IPS DF 6.9 (cell line): Measurements from ENCODE around the gene PLD1.
"Not testable (repeated sequence)": the region's sequence is repeated elsewhere in the genome, so short reads cannot be mapped to it uniquely, and the experiment has no call there.

Source experiments
- DNase-seq: peaks from one replicate; pipeline ENCODE4 v3.0.0-alpha.2; 2013; ENCODE audit warnings: low read depth, low spot score
- H3K27ac ChIP-seq: one replicate; pipeline ENCODE4 v1.5.1; 2013; ENCODE audit warnings: low read length, control low read depth
- H3K27me3 ChIP-seq: 2 replicates; pipeline ENCODE4 v1.6.1; 2013; ENCODE audit warnings: mild to moderate bottlenecking, low read length; ENCODE audit not compliant: control insufficient read depth, insufficient read depth
- H3K36me3 ChIP-seq: 2 replicates; pipeline ENCODE4 v1.6.1; 2013; ENCODE audit warnings: low read length; ENCODE audit not compliant: control insufficient read depth, insufficient read depth
- H3K4me1 ChIP-seq: 2 replicates; pipeline ENCODE4 v1.6.1; 2013; ENCODE audit warnings: low read length; ENCODE audit not compliant: control insufficient read depth, insufficient read depth
- H3K4me3 ChIP-seq: 2 replicates; pipeline ENCODE4 v1.5.1; 2013; ENCODE audit warnings: mild to moderate bottlenecking, low read length
- H3K9me3 ChIP-seq: 2 replicates; pipeline ENCODE4 v1.6.1; 2013; ENCODE audit warnings: low read length, inconsistent platforms; ENCODE audit not compliant: control insufficient read depth, insufficient read depth
- WGBS: extraction: QIAGEN DNeasy Blood & Tissue Kit; methylation state at CpG from one replicate; pipeline ENCODE4 v1.1.7; 2013; ENCODE audit warnings: mixed read lengths, missing lambda C conversion rate; ENCODE audit not compliant: insufficient read length, insufficient coverage; 5-methylcytosine and 5-hydroxymethylcytosine counted together

Gene PLD1

DNA sequence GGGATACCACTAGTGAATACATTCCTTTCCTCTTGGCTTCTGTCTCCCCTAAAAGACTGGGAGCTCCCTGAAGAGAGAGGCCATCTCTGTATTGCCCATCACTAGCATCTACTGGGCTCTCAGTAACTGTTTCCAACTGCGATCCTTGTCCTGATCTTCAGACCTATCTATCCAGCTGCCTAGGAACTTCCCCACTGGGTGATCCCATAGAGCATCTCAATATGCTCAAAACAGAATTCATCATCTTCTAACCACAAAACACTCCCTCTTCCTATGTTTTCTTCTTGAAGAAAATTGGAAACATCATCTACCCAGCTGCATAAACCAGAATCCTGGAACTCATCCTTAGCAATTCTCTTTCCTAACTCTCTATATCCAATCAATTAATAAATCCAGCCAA lies 54.6 kb downstream of the PLD1 start:
- no peaks in the 10 kb centered on the region for H3K27me3 ChIP-seq
- DNase-seq, result no peak
- H3K4me1 ChIP-seq, result no peaks in the 10 kb centered on the region; the same call in 1 of the 2 replicates
- no peak overlapping the region for H3K4me3 ChIP-seq
- no CpG with 5 or more reads among the region's 1 CpG for WGBS
- H3K36me3 ChIP-seq, result no peaks in the 10 kb centered on the region
- no peaks in the 10 kb centered on the region for H3K9me3 ChIP-seq
- H3K27ac ChIP-seq, result no peak overlapping the region

DNA sequence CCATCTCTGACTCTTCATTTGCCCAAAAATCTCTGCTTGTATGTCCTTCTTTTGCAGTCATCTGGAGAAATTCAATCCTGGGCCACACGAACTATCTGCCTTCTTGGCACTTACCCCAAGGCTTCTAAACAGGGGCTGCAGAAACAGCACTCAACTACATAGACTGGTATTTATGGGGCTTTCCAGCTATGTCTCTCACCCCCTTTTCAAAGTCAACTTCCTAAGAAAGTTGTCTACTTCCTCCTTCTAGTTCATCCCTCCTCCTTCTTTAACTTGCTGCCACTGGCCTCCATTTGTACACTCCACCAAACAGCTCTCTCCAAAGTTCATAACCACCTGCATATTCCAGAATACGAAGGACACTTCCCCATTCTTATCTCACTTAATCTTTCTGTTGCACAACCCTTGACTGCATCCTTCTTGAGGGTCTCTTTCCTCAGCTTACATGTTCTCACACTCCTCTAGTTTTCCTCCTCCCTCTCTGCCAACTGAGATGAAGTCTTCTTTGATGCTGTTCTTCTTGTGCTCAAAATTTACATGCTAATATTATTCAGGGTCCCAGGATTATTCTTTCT lies 55.2 kb downstream of the PLD1 start:
- no peak overlapping the region for H3K27ac ChIP-seq
- no peak for DNase-seq
- no CpG with 5 or more reads among the region's 2 CpGs for WGBS
- H3K9me3 ChIP-seq, result no peaks in the 10 kb centered on the region
- H3K36me3 ChIP-seq, result no peaks in the 10 kb centered on the region
- no peak overlapping the region for H3K4me3 ChIP-seq
- no peaks in the 10 kb centered on the region for H3K4me1 ChIP-seq
- H3K27me3 ChIP-seq, result no peaks in the 10 kb centered on the region

DNA sequence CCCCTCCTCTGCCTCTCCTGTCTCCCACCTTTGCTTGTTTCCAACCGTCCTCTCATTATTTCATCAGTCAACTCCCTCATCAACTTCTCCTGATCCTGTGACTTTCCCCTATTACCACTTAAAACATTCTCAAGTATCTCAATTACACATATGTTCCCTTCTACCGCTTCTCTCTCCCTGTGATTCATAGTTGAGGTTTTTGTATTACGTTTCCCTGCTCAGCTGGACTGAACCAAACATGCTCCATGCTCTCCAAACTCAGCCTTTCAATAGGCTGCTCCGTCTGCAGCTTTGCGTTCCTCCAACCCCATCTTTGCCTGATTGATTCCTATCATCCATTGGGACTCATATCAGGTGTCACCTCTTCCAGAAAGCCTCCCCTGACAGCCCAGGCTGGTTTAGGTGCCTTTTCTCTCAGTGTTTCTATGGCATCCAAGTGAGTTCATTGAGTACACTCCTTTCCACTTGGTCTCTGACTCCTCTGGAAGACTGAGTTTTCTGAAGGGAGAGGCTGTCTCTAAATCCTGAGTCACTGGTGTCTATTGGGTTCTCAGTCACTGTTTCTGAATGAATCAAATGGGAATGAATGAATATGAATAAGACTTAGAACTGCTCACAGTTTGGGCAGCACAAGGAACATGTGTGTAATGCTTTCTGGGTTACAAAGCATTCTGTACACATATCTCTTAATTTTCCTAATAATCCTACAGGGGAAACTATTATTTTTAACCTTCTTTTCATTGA lies 56.4 kb downstream of the PLD1 start:
- Histone ChIP-seq H3K27me3 (no peaks in the 10 kb centered on the region), H3K27ac (no peak overlapping the region), H3K4me1 (no peaks in the 10 kb centered on the region), H3K9me3 (no peaks in the 10 kb centered on the region), H3K36me3 (no peaks in the 10 kb centered on the region), H3K4me3 (no peak overlapping the region)
- DNase-seq, result no peak
- WGBS, result 100% methylated on average over 1 of the region's 5 CpGs

DNA sequence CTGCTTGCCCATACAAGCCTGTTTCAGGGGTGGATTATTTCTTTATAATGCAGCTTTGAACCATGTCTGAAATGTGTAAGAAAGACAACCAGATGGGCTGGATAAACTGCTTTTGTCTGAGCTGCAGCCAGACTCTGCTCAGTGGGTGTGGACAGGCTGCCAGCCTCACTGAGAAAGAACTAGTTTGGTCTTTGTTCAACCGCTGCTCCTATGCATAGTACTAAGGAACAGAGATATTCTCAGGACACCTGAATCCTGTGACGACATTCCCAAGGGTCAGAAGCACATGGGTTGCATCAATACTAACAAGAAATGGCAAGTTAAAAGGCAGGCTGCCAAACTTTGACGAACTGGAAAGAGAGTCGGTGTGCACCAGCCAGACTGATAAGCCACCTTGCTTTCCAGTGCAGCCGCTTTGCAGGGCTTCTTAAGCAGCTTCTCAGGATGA lies 57.2 kb downstream of the PLD1 start:
- no peak overlapping the region for H3K27ac ChIP-seq
- no peaks in the 10 kb centered on the region for H3K9me3 ChIP-seq
- no peaks in the 10 kb centered on the region for H3K4me1 ChIP-seq
- no peaks in the 10 kb centered on the region for H3K27me3 ChIP-seq
- no CpG with 5 or more reads among the region's 5 CpGs for WGBS
- no peaks in the 10 kb centered on the region for H3K36me3 ChIP-seq
- no peak for DNase-seq
- H3K4me3 ChIP-seq, result no peak overlapping the region

DNA sequence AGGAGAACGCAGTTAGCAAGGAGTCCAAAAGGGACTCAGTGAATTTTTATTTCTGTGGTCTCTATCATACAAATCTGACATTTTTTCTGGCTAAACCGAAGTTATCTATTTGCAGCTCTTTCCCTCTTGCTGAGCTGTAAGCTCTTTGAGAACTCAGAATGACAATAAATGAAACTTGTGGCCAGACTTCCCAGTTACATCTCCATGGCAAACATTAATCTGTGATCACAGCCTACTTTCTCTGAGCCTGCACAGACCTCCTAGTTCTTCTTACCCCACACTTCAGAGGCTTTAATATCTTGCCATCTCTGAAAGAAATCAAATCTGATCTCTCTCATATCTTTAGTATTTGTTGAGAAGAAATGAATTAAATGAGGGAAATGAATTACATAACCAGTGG lies 58.0 kb downstream of the PLD1 start:
- Histone ChIP-seq H3K36me3 (no peaks in the 10 kb centered on the region), H3K27me3 (no peaks in the 10 kb centered on the region), H3K4me1 (no peaks in the 10 kb centered on the region), H3K4me3 (no peak overlapping the region), H3K27ac (no peak overlapping the region), H3K9me3 (no peaks in the 10 kb centered on the region)
- no CpG with 5 or more reads among the region's 2 CpGs for WGBS
- DNase-seq, result no peak

DNA sequence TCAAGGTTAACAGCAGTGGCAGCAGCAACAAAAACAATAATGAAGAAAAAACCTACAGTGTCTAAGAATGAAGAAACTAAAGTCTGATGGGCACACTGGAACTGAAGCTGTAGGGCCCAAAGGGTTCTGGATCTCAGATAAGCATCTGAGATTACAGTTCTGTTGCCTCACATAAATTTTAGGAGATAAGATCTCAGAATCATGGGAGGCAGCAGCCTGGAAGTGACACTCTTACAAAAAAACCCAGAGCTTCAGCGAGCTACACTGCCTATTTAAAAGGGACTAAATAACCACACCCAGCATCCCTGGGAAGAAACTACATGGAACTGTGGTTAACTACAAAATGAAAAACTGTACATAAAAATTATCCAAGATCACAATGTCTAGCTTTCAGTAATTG lies 61.2 kb downstream of the PLD1 start:
- no peak for DNase-seq
- H3K27me3 ChIP-seq, result no peaks in the 10 kb centered on the region
- no peak overlapping the region for H3K27ac ChIP-seq
- H3K36me3 ChIP-seq, result no peaks in the 10 kb centered on the region
- H3K9me3 ChIP-seq, result 0 out of 2 replicates have a peak, but pooled peaks cover 1% of the 10 kb centered on the region
- no CpG with 5 or more reads among the region's 1 CpG for WGBS
- no peaks in the 10 kb centered on the region for H3K4me1 ChIP-seq
- H3K4me3 ChIP-seq, result no peak overlapping the region

DNA sequence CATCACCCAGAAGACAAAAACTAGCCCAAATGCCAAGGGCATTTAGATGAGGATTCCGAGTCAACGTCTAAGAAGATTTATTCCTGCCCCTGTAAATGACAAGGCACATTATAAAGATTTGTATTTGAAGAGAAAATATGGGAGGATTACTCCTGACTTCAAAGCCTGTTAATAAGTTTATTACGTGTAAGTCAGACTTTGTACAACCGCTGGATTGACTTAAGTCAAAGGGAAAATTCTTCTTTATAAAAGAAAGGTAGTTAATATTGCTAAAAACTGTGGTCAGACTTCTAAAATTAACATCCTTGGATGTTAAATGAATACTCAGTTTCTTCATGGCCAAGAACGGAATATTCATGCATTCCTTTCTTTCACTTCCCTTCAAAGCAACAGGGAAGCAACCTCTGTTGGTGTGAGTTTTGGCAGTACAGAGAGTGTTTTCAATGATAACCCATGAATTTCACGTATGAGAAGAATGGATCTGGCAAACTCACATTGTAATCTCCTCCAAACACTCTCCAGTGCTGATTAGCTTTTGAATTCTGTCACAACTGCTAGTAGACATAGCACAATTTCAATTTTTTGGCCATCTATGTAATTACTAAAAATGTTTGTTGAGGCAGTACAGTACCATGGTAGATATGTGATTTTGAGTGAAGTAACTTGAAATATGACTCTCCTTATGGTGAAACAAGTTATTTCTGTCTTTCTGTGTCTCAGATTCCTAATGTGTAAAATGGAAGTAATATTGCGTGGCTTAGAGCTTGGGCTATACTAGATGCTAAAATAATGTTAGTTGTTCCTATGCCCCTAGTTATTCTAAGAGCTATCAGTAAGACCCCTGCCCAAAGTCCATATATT lies 62.0 kb downstream of the PLD1 start:
- Histone ChIP-seq H3K27me3 (no peaks in the 10 kb centered on the region), H3K4me1 (no peaks in the 10 kb centered on the region), H3K9me3 (0 out of 2 replicates have a peak, but pooled peaks cover 1% of the 10 kb centered on the region), H3K27ac (no peak overlapping the region), H3K36me3 (no peaks in the 10 kb centered on the region), H3K4me3 (no peak overlapping the region)
- DNase-seq, result no peak
- WGBS, result no CpG with 5 or more reads among the region's 7 CpGs

DNA sequence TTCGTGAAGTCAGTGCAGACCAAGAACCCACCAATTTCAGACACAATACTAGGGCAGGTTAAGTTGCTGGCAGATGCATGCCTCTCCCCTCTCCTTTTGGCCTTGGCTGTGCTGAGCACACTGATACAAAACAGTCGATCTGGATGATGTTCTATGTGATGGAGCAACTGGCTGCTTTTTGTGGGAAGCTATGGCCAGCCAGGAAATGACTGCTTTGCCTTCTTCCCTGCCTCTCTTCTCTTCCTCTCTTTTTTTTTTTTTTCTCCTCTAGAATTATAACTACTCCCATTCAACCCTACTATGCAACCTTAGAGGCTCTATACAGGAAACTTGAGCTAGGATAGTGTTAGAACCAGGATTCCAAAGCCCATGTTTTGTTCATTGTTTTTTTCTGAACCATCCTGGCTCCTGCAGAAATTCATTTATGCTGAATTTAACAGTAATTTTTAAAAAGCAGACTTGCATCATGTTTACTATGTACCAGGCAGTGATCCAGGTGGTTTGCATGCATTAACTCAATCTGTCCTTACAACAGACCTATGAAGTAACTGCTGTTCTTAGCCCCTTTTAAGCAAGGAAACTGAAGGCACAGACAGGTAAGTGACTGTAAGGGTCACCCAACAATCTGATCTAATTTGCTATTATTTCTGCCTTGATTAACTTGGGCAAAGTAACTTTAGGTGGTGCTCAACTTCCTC lies 62.9 kb downstream of the PLD1 start:
- Histone ChIP-seq H3K9me3 (0 out of 2 replicates have a peak, but pooled peaks cover 1% of the 10 kb centered on the region), H3K27ac (no peak overlapping the region), H3K36me3 (no peaks in the 10 kb centered on the region), H3K4me3 (no peak overlapping the region), H3K27me3 (no peaks in the 10 kb centered on the region), H3K4me1 (no peaks in the 10 kb centered on the region)
- DNase-seq, result no peak
- whole genome bisulfite sequencing, result no CpG with 5 or more reads among the region's 2 CpGs

DNA sequence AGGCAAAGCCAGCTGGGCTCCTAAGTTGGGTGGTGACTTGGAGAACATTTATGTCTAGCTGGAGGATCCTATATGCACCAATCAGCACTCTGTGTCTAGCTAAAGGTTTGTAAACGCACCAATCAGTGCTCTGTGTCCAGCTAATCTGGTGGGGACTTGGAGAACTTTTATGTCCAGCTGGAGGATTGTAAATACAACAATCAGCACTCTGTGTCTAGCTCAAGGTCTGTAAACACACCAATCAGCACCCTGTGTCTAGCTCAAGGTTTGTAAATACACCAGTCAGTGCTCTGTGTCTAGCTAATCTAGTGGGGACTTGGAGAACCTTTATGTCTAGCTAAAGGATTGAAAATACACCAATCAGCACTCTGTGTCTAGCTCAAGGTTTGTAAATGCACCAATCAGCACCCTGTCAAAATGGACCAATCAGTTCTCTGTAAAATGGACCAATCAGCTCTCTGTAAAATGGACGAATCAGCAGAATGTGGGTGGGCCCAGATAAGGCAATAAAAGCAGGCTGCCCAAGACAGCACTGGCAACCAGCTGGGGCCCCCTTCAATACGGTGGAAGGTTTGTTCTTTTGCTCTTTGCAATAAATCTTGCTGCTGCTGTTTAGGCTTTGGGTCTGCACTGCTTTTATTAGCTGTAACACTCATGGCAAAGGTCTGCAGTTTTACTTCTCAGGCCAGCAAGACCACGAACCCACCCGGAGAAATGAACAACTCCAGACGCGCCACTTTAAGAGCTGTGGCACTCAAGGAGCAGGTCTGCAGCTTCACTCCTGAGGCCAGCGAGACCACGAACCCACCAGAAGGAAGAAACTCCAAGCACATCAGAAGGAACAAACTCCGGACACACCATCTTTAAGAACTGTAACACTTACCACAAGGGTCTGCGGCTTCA lies 63.7 kb downstream of the PLD1 start:
- H3K27me3 ChIP-seq, H3K9me3 ChIP-seq: not testable (repeated sequence)
- no CpG with 5 or more reads among the region's 11 CpGs for WGBS

More for the DNA sequence above, 63.7 kb downstream of the PLD1 start:
- H3K4me3 ChIP-seq, H3K4me1 ChIP-seq, H3K27ac ChIP-seq, DNase-seq, H3K36me3 ChIP-seq: not testable (repeated sequence)
